HG02884 (cell line): ENCODE data around the gene TMEM203.
"Not testable (repeated sequence)": the region's sequence is repeated elsewhere in the genome, so short reads cannot be mapped to it uniquely, and the experiment has no call there.

Source experiments
- ATAC-seq: cut with Tn5 transposase; IDR thresholded peaks from one replicate; pipeline ENCODE4 v1.9.1; 2021; ENCODE audit warnings: mild to moderate bottlenecking, moderate library complexity; ENCODE audit not compliant: unreplicated experiment

TMEM203 gene

DNA sequence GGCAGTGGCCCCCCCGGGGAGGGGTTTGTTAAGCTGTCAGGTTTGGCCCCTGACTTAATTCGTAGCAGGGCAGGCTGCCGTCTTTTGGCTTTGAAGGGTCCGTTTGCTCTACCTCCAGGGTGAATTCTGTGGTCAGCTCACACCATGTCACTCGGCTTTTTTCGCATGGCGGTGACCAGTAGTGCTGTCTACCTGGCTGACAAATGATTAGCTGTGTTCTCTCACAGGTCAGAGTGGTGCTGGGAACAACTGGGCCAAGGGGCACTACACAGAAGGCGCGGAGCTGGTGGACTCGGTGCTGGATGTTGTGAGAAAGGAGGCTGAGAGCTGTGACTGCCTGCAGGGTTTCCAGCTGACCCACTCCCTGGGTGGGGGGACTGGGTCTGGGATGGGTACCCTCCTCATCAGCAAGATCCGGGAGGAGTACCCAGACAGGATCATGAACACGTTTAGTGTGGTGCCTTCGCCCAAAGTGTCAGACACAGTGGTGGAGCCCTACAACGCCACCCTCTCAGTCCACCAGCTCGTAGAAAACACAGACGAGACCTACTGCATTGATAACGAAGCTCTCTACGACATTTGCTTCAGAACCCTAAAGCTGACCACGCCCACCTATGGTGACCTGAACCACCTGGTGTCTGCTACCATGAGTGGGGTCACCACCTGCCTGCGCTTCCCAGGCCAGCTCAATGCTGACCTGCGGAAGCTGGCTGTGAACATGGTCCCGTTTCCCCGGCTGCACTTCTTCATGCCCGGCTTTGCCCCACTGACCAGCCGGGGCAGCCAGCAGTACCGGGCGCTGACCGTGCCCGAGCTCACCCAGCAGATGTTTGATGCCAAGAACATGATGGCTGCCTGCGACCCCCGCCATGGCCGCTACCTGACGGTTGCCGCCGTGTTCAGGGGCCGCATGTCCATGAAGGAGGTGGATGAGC is 37.1 kb upstream of the TMEM203 start:
- no peak for ATAC-seq

DNA sequence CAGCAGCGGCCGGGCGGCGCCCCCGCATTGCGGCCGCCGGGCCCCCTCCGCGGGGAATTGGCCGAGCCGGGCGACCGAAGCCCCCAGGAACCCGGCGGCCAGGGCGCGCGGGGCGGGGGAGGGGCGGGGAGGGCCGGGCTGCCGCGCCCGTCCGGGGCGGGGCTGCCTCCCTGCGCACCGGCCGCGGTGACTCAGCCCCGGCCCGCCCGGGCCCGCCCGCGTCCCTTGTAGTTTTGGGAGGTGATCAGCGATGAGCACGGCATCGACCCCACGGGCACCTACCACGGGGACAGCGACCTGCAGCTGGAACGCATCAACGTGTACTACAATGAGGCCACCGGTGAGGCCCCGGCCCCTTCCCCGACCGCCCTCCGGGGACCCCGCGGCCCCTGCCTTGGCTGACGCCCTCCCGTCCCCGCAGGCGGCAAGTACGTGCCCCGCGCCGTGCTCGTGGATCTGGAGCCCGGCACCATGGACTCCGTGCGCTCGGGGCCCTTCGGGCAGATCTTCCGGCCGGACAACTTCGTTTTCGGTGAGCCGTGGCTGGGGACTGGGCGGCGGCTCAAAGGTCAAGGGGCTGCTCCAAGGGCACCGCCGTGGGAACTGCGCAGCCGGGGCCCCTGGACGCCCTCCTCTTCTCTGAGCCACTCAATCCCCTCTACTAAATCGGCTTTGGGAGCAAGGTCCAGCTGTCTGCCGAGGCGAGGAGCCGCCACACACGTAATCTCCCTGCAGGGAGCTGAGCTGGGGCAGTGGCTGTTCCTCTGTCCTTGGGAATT is 36.2 kb upstream of the TMEM203 start:
- no peak for ATAC-seq

DNA sequence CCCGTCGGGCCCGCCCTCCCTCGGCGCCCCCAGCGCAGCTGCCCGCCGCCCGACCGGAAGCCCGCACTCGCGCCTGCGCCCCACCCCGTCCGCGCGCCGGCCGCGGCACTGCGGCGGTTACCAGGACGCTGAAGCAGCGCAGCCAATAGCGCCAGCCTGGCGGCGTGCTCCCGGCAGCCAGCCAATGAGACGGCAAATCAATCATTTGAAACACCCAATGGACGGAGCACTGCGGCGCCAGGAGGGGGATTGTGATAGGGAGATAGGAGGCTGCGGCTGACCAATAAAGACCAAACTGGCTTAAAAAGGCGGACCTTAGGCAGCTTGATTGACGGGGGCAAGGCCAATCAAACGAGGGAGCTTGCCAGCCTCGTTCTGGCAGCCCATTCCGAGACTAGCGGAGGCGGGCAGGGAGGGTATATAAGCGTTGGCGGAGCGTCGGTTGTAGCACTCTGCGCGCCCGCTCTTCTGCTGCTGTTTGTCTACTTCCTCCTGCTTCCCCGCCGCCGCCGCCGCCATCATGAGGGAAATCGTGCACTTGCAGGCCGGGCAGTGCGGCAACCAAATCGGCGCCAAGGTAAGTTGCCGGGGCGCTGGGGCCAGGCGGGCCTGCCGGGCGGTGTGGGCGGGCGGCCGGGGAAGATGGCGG is 35.5 kb upstream of the TMEM203 start, which contains the start of gene TUBB4B:
Gene TUBB4B (plus strand): TSS at position 447 of the 649 bp plus-strand sequence. CDS start 74 bp downstream, at position 521.
- ATAC-seq = peak; percentile 76

DNA sequence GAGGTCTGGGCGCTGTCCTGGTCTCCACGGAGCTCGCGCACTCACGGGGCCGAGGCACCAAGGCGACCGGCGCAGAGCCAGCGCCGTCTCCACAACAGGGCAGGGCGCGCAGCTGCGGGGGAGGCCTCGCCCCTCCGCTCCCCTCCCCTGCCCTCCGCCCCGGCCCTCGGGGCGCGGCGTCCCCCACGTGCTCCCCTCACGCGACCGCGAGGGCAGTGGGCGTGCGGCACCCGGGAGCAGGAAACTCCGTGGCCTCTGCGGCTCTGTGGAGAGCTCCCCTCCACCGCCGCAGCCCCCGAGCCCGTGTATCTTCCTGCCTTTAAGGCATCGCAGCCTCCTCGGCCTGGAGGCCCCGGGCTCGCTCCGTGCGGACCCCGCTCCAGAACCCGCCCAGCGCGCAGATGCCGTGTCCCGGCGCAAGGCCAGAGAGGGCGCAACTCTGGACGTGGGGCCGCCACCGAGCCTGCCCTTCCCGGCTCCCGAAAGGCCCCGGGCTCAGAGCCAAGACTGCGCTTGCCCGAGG is 34.9 kb upstream of the TMEM203 start:
- peak; percentile 21 for ATAC-seq

DNA sequence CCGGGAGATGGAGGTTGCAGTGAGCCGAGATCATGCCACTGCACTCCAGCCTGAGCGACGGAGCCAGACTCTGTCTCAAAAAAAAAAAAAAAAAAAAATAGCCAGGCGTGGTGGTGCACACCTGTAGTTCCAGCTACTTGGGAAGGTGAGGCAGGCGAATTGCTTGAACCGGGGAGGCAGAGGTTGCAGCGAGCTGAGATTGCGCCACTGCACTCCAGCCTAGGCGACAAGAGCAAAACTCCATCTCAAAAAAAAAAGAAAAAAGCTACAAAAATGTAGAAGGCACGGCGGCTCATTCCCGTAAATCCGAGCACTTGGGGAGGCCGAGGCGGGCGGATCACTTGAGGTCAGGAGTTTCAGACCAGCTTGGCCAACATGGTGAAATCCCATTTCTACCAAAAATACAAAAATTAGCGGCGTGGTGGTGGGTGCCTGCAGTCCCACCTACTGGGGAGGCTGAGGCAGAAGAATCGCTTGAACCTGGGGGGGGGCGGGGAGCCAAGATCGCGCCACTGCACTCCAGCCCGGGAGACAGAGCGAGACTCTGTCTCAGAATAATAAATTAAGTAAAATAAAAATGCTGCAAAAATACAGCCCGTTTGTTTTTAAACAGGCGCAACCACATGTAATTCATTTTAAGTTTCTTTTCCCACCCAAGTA is 34.2 kb upstream of the TMEM203 start:
- ATAC-seq = not testable (repeated sequence)

DNA sequence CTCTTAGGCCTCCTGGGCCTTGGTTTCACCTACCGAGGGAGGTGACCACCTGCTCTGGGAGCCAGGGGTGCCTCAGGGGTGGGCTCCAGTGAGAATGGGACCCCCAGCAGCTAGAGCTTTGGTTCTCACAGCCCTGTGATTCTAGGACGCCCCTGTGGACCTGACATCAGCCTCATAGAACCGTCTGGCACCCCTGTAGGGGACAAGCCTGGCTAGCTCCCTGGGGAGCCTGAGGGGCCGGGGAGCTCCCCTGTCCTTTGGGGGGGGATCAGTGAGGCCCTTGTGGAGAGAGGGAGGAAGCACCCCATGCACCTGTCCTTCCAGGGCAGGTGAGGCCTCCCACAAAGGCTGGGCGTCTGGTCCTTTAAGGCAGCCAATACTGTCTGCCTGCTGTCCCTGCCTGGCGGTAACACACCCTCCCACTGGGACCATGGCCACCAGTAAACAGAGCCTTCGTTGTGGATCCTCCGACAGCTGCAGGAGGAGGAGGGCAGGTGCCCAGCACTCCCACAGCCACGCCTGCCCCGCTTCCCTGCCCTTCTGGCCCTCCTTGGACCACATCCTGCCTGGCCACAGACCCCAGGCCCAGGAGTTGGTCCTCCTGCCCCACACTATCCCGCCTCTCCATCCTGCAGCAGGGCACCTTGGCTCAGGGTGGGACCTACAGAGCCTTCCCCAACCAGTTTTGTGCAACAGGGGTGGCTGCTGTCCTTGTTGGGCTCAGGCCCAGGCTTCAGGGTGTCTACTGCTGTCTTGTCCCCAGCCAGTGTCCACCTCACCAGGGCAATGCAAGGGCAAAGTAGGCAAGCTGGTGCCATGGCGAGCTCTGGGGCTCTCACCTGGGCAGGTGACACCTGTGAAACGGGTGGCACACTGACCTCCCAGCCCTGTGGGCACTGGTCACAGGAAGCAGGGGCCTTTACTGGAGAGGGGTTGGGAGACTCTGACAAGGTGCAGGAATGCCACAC is 32.6 kb upstream of the TMEM203 start:
- ATAC-seq = no peak

DNA sequence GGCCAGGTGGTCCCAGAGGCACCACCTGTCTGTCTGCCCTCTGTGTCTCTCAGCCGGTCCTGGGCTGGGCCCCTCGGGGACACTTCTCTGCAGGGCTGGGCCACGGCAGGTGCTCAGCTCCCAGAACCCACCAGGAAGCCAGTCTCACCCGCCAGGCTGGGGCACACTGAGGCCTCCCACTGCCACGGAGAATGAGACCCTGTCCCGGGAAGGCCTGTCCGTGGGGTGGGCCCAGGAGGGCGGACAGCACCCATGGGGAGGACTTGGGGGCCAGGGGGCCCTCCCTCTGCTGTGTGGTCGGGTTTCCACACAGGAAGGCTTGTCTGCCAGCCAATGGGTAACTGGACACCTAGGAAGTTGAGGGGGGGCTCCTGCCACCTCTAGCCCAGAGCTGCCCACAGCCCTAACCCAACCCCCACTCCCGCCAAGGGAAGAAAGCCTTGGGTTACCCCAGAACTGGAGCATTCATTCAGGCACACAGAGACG is 31.5 kb upstream of the TMEM203 start:
- ATAC-seq = no peak

DNA sequence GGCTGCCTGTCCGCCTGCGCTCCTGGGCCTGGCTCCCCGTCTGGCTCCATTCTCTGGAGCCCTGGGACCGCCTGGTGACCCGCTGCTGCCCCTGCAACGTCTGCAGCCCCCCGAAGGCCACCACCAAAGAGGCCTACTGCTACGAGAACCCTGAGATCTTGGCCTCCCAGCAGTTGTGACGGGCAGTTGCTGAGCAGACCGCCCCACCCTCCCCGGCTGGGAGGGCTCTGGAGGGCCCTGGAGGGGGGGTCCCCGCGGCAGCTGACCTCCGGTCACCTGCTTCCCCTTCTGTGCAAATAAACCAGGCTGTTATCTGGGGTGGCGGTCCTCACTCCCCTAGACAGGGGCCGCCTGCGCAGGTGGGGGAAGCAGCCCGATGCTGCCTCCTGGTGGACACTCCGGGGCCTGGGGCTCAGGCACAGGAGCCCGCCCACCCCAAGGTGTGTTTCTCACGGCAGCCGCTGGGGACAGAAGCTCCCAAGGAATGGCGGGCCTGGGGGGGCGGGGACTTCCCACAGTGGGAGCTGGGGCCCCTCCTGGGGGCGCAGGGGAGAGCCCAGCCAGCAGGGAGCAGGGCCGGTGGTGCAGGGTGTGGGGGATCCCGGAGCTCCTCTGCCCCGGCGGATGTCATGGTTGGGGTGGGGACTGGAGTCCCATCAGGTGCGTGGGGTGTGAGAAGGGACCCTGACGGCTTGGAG is 30.9 kb upstream of the TMEM203 start:
- ATAC-seq = no peak

DNA sequence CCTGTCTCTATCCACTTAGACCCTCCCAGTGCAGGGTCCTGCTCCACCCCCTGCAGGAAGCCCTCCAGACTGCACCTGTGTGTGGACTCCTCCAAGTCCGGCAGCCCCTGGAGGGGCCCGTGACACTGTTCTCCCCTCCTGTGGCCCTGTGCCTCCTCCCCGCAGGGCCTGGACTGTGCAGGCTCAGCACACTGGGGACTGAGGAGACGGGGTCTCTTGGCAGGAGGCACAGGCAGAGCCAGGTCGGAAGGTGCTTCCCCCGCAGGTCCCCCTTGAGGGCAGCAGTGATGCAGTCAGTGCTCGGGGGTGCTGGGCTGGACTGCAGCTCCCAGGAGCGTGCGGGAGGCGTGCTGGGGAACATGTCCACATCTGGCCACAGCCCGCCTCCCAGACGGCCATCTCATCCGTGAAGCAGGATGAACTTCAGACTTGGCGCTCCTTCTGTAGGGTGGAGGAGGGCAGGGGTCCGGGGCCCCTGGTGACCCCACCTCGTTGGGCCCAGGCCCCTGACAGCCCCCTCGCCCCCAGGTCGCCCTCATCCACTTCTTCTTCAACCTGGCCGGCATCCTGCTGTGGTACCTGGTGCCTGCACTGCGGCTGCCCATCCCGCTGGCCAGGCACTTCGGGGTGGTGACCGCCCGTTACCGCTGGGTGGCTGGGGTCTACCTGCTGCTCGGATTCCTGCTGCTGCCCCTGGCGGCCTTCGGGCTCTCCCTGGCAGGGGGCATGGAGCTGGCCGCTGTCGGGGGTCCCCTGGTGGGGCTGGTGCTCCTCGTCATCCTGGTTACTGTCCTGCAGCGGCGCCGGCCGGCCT is 30.2 kb upstream of the TMEM203 start:
- ATAC-seq = no peak

DNA sequence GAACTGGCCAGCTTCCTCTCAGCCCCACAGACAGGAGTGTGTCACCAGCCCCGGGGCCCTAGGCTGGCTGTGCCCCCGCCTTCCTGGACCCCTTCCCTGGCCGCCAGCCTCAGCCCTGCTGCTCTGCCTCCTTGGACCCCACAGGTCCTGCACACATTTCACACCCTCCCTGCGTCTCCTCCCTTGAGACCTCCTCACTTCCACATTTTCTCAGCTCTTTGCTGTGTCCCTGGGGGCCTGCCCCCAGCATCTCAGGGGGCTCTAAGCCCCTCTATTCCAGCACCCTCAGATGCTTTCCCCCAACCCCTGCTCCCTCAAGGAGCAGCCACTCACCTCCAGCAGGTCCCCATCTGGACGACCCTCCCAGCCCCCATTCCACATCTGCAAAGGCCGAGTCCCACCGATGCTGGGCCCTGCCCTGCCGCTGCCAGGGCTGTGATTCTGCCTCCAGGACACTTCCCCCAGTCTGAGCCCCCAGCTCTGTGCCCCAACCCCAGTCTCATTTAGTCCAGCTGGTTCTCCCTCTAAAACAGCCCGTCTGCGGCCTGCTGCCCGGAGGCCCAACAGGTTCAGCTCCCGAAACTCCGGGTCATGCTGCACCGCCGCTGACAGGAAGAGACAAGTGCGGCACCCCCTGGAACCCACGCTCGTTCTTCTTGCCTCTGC is 29.4 kb upstream of the TMEM203 start:
- ATAC-seq = no peak

DNA sequence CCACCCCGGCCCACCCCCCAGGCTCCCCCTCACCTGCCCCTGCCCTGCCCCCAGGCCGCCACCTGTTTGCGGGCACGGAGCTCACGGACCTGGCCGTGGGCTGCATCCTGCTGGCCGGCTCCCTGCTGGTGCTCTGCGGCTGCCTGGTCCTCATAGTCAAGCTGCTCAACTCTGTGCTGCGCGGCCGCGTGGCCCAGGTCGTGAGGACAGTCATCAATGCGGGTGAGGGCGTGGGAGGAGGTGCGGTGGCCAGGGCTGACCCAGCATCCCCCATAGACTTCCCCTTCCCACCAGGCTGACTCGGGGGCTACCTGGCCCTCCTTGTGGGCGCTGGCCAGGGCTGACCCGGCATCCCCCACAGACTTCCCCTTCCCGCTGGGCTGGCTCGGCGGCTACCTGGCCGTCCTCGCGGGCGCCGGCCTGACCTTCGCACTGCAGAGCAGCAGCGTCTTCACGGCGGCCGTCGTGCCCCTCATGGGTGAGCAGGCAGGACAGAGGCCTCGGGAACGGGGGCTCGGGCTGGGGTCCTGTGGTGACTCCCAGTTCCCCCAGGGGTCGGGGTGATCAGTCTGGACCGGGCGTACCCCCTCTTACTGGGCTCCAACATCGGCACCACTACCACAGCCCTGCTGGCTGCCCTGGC is 28.7 kb upstream of the TMEM203 start:
- no peak for ATAC-seq

DNA sequence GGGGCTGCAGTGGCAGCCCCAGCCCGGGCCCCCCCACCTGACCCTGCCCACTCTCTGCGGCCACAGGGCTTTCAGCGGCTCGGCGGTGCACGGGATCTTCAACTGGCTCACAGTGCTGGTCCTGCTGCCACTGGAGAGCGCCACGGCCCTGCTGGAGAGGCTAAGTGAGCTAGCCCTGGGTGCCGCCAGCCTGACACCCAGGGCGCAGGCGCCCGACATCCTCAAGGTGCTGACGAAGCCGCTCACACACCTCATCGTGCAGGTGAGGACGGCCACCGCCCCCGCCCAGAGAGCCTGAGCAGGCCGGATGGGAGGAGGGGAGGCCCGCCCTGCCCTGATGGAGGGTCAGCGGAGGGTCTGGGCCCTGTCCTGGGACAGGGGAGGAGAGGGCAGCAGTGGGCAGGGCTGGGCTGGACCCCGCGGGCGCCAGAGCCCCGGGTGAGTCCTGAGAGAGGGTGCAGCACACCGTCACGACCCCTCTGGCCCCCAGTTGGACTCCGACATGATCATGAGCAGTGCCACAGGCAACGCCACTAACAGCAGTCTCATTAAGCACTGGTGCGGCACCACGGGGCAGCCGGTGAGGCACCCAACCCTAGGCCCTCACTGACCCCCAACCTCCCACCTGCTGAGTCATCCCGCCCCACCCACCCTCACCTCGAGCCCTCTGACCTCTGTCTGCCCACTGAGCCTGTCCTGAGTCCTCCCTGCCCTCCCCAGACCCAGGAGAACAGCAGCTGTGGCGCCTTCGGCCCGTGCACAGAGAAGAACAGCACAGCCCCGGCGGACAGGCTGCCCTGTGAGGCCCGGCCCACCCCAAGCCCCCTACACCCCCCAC is 27.9 kb upstream of the TMEM203 start:
- ATAC-seq = no peak

DNA sequence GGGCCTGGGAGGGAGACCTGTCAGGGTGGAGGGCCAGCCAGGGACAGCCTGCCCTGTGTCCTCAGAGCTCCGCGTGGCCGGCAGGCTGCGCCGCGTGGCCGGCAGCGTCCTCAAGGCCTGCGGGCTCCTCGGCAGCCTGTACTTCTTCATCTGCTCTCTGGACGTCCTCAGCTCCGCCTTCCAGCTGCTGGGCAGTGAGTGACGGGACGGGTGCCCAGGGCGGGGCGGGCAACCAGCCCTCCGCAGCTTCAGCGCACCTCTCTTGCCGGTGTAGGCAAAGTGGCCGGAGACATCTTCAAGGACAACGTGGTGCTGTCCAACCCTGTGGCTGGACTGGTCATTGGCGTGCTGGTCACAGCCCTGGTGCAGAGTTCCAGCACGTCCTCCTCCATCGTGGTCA is 27.1 kb upstream of the TMEM203 start:
- ATAC-seq = no peak

DNA sequence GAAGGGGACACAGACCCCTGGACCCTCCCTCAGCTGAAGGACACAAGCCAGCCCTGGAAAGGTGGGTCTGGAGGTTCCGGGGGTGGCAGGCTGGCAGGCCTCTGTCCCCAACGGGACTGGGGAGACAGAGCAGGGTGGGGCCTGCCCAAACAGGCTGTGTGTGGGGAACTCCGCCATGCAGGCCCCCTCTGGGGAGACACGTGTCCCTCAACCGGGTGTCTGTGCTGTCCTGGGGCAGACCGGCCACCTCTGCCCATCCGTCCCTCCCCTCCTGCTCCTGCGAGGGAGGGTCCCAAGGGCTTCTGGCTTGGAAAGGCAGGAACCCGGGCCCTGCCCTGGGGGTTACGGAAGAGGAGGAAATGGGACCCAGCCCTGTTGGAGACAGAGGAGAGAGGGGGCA is 26.7 kb upstream of the TMEM203 start:
- ATAC-seq = no peak

DNA sequence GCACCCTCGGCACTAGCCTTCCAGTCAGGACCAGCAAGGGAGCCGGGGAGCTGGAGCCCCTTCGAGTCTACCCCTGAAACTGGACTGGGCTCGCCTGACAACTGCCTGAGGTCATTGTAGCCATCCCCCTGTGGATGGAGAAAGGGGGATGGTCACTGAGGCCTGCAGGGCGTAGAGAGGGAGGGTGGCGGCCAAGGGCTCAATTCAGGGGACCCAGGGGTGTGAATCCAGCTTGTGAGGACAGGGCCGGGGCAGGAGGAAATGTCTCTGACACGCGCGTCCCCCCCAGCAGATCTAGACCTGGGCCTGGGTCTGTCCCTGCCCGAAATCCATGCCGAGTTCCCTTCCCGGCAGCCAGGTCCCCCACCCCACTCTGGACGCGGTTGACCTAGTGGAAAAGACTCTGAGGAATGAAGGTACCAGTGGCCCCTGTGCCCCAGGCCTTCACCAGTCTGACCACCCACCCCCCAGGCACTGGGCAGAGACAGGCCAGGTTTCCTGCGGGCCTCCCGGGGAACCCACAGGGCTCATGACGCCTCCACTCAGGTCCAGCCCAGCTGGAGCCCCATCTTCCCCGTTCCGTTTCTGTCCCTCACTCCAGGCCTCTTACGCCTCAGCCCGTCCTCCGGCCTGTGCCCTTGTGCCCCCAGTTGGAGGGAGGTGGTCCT is 26.1 kb upstream of the TMEM203 start:
- no peak for ATAC-seq
